K562 (cell line): Measurements from ENCODE around the gene LSS. TPM values are rescaled to one million over a fixed set of nuclear protein-coding genes. Genes with fewer than 3 reads are reported as not detected.

Experiments
- ATAC-seq: fragments of 200-7000 bp; cut with Tn5 transposase; 3 replicates; pipeline ENCODE4 v1.9.1; 2020; ENCODE audit warnings: moderate library complexity
- BruUV-seq: library from RNA; stranded (reverse); fragments of 400-500 nt; replicated peaks from 2 replicates; lab custom pipeline; 2021; lab: Mats Ljungman, UMichigan
- CTCF ChIA-PET: fragments of 300-600 bp; formaldehyde crosslinking; extraction: SDS; loops from one replicate; lab custom pipeline; 2021; ENCODE audit warnings: low intra/inter-chr PET ratio; lab: Yijun Ruan, JAX
- POLR2A ChIA-PET: fragments of 300-600, 350-650 bp; sonication (Branson Sonifier 250); formaldehyde crosslinking; extraction: SDS; loops from one replicate; lab custom pipeline; 2021; ENCODE audit warnings: antibody characterized with exemption, inconsistent platforms; lab: Yijun Ruan, JAX
- DNase-seq, 4 experiments: peaks; one replicate each; pipeline versions ENCODE4 v3.0.0 to v3.0.0-alpha.2; 2011 to 2018; ENCODE audit warnings: low spot score in 3 of 4, mixed read lengths in 3 of 4; ENCODE audit errors: extremely low read depth in 1 of 4
- FAIRE-seq: peaks from 2 replicates; lab custom pipeline; 2011; peaks lifted over from hg19 to GRCh38; lab: Jason Lieb, UNC
- H2AFZ ChIP-seq: 2 replicates; pipeline ENCODE4 v1.6.0; 2011; ENCODE audit warnings: low read depth, low read length, control low read depth, inconsistent platforms
- H3K27ac ChIP-seq: fragments of 200-600 bp; 3 replicates; pipeline ENCODE4 v1.8.0; 2011; ENCODE audit warnings: low read depth, mild to moderate bottlenecking, control low read depth, inconsistent platforms, low read length, moderate library complexity, mixed read lengths; ENCODE audit errors: extremely low read depth
- H3K27me3 ChIP-seq, 2 experiments: fragments of 300-600 bp in 1 of 2; 2 replicates in 1 of 2; 3 replicates in 1 of 2; pipeline versions ENCODE4 v1.6.0 to v1.8.0; 2011; ENCODE audit warnings: inconsistent platforms in 2 of 2, low read length in 2 of 2, mild to moderate bottlenecking in 1 of 2, mixed read lengths in 1 of 2, moderate library complexity in 1 of 2; ENCODE audit not compliant: control insufficient read depth in 2 of 2, insufficient read depth in 2 of 2
- H3K36me3 ChIP-seq: fragments of 300-600 bp; 3 replicates; pipeline ENCODE4 v1.8.0; 2011; ENCODE audit warnings: mild to moderate bottlenecking, low read length, inconsistent platforms; ENCODE audit not compliant: control insufficient read depth, insufficient read depth
- H3K4me1 ChIP-seq, 2 experiments: fragments of 200-600 bp in 1 of 2; replicated peaks in 1 of 2; 2 replicates in 1 of 2; 3 replicates in 1 of 2; pipeline versions ENCODE4 v1.5.1 to v1.8.0; 2011; ENCODE audit warnings: inconsistent platforms in 2 of 2, low read length in 2 of 2, mild to moderate bottlenecking in 1 of 2, mixed read lengths in 1 of 2, moderate library complexity in 1 of 2; ENCODE audit not compliant: control insufficient read depth in 2 of 2, insufficient read depth in 2 of 2
- H3K4me2 ChIP-seq: 2 replicates; pipeline ENCODE4 v1.6.1; 2011; ENCODE audit warnings: low read length, control low read depth, inconsistent platforms, mixed read lengths; ENCODE audit not compliant: insufficient read depth
- H3K4me3 ChIP-seq: fragments of 200-600 bp; sonication (generic), shearing (Covaris generic); 2 replicates; pipeline ENCODE4 v1.5.1; 2016; ENCODE audit warnings: control low read depth, inconsistent platforms
- H3K79me2 ChIP-seq: fragments of 200-600 bp; 3 replicates; pipeline ENCODE4 v1.8.0; 2011; ENCODE audit warnings: low read length, inconsistent platforms; ENCODE audit not compliant: control insufficient read depth, insufficient read depth
- H3K9ac ChIP-seq, 2 experiments: 2 replicates each; pipeline versions ENCODE4 v1.6.0 to v1.6.1; 2011; ENCODE audit warnings: low read depth in 2 of 2, low read length in 2 of 2, control low read depth in 1 of 2, inconsistent platforms in 1 of 2, mild to moderate bottlenecking in 1 of 2, mixed read lengths in 1 of 2; ENCODE audit not compliant: insufficient read depth in 1 of 2
- H3K9me1 ChIP-seq: one replicate; pipeline ENCODE4 v1.6.0; 2011; ENCODE audit warnings: inconsistent platforms, mild to moderate bottlenecking, low read length, moderate library complexity; ENCODE audit not compliant: control insufficient read depth, insufficient read depth
- H3K9me3 ChIP-seq: replicated peaks from 2 replicates; pipeline ENCODE4 v1.5.1; 2011; ENCODE audit warnings: low read depth, low read length, inconsistent platforms; ENCODE audit not compliant: control insufficient read depth, insufficient read depth
- H4K20me1 ChIP-seq: replicated peaks from 2 replicates; pipeline ENCODE4 v1.6.1; 2011; ENCODE audit warnings: low read length, inconsistent platforms, mixed read lengths; ENCODE audit not compliant: control insufficient read depth, insufficient read depth
- CTBP1 ChIP-seq: fragments of 450-650 bp; IDR thresholded peaks from 2 replicates; pipeline ENCODE4 v1.6.1; 2016; ENCODE audit warnings: borderline replicate concordance
- GATAD2A ChIP-seq: fragments of 450-650 bp; IDR thresholded peaks from 2 replicates; pipeline ENCODE4 v1.6.1; 2017
- GTF2B ChIP-seq: IDR thresholded peaks from 2 replicates; pipeline ENCODE4 v1.6.1; 2011; ENCODE audit not compliant: insufficient read length; ENCODE audit errors: extremely low read depth
- PHF20 ChIP-seq: fragments of 450-650 bp; IDR thresholded peaks from 2 replicates; pipeline ENCODE4 v1.6.1; 2018; ENCODE audit not compliant: partially characterized antibody
- ZBTB49 ChIP-seq: sonication (generic); formaldehyde crosslinking; IDR thresholded peaks from 2 replicates; pipeline ENCODE4 v1.8.0; 2022; ENCODE audit warnings: missing genetic modification reagents, mild to moderate bottlenecking, borderline replicate concordance
- WGBS: fragments of 100-300 bp; shearing (Covaris generic); methylation state at CpG from one replicate; pipeline ENCODE4 v1.1.6; 2016; ENCODE audit warnings: low coverage, mixed read lengths; ENCODE audit not compliant: insufficient coverage; ENCODE audit errors: missing lambda C conversion rate; 5-methylcytosine and 5-hydroxymethylcytosine counted together
- in situ Hi-C: fragments of 300-500 bp; cut with MboI; formaldehyde crosslinking; loops from 4 replicates; pipeline ENCODE4 v1.15.0; 2018; ENCODE audit warnings: inconsistent platforms, mixed read lengths
- intact Hi-C: fragments of 100-400 bp; cut with micrococcal nuclease; formaldehyde crosslinking; loops from 2 replicates; pipeline ENCODE4 v1.14.2; 2022
- polyA plus RNA-seq, 8 experiments: library from polyadenylated mRNA; depleted of rRNA in 4 of 8; stranded (reverse) in 5 of 8; unstranded in 3 of 8; fragments of >200 nt; fragmentation: Nextera tagmentation in 2 of 8; fragmentation: Illumina TruSeq in 1 of 8; extraction: Ambion mirVana in 2 of 8; extraction: Trizol in 1 of 8; gene quantifications; 2 replicates each; pipeline versions ENCODE4 v1.2.1 to v1.2.3, GENCODE V29; 2011 to 2014; ENCODE audit warnings: inconsistent platforms in 1 of 8, missing spikeins in 1 of 8
- total RNA-seq, 7 experiments: library from RNA; depleted of rRNA in 6 of 7; stranded (reverse); fragments of >200 nt in 6 of 7; fragmentation: Illumina TruSeq in 2 of 7; extraction: Trizol in 2 of 7; gene quantifications; 2 replicates each; pipeline versions ENCODE4 v1.2.1 to v1.2.3, GENCODE V29; 2011 to 2021; ENCODE audit warnings: low replicate concordance in 1 of 7

LSS gene
- total and polyA plus RNA-seq, 9 of the 15 experiments (the other 6 are each of a cell fraction or from before 2014, with no cell fraction given) = 2.2 to 89.5 (median 37.4) TPM

- 0 out of 4 replicates have a peak overlapping the region, but pooled peaks of 1 of the 2 experiments have one; percentile 3 for H3K9ac ChIP-seq
- no peaks in the 10 kb centered on the region for H3K9me3 ChIP-seq
- peaks cover 5 to 11% of the 10 kb centered on the region in 2 experiments; a peak in 3 of 5 replicates for H3K4me1 ChIP-seq
- intact Hi-C loops = no loop called here
- POLR2A ChIA-PET = interaction anchor here (0.6 to 0.9 kb wide), 3 partner anchors 12 to 449 kb away, joined by 3 read pairs; no protein-coding TSS in a partner anchor
- TF ChIP-seq PHF20 (no peak), GATAD2A (no peak), ZBTB49 (no peak), CTBP1 (no peak), GTF2B (no peak)
- H3K36me3 ChIP-seq = peaks cover 94% of the 10 kb centered on the region
- H3K79me2 ChIP-seq = no peaks in the 10 kb centered on the region
- H3K27me3 ChIP-seq = no peaks in the 10 kb centered on the region; a peak in 1 of 5 replicates
- no peaks in the 10 kb centered on the region for H3K9me1 ChIP-seq
- no peak overlapping the region for H3K4me3 ChIP-seq
- no peak for DNase-seq
- no peak overlapping the region for H3K27ac ChIP-seq
- H2AFZ ChIP-seq = no peak overlapping the region
- BruUV-seq = no TSS peak
- FAIRE-seq = no peak
- 94% methylated on average over 6 of the region's 6 CpGs for WGBS
- no peaks in the 10 kb centered on the region for H4K20me1 ChIP-seq
- no peak overlapping the region for H3K4me2 ChIP-seq
- ATAC-seq = no peak
- CTCF ChIA-PET = no interaction called here
- in situ Hi-C loops = no loop called here
Observed at GRCh38 chr21:46255758-46256337, 27.3 kb upstream of the LSS start.
